GM21576 (cell line): ENCODE data around the gene STRN3.
A peak's percentile ranks its signal among the peaks of the same experiment; 100 is the strongest.
"Not testable (repeated sequence)": the region's sequence is repeated elsewhere in the genome, so short reads cannot be mapped to it uniquely, and the experiment has no call there.

Experiments used
- ATAC-seq: cut with Tn5 transposase; IDR thresholded peaks from one replicate; pipeline ENCODE4 v1.9.1; 2021; ENCODE audit warnings: mild to moderate bottlenecking, moderate library complexity; ENCODE audit not compliant: unreplicated experiment

Gene STRN3

GRCh38 chr14:31036552-31036951 lies 10.4 kb upstream of the STRN3 start:
- ATAC-seq, result no peak

GRCh38 chr14:31030469-31030868 lies 4.3 kb upstream of the STRN3 start:
- ATAC-seq, result no peak

- no peak for ATAC-seq
Measured at GRCh38 chr14:31029016-31029970, 3.1 kb upstream of the STRN3 start.

- ATAC-seq, result no peak
Measured at GRCh38 chr14:31027847-31028246, 1.7 kb upstream of the STRN3 start.

- ATAC-seq, result peak; percentile 91
Measured at GRCh38 chr14:31026450-31027235, 464 bp upstream of the STRN3 start.

GRCh38 chr14:31025367-31026076 lies 657 bp downstream of the STRN3 start, which contains the start of gene AP4S1:
Gene AP4S1, plus strand, starts transcription at chr14:31025649. Its CDS starts 40,548 bp downstream, at chr14:31066197.
- ATAC-seq, result peak; percentile 15

- ATAC-seq, result no peak
Measured at GRCh38 chr14:31024577-31025366, 1.4 kb downstream of the STRN3 start.

- no peak for ATAC-seq
Measured at GRCh38 chr14:31024010-31024480, 2.1 kb downstream of the STRN3 start.

- ATAC-seq, result no peak
Measured at GRCh38 chr14:31022386-31022785, 3.8 kb downstream of the STRN3 start.

GRCh38 chr14:31021576-31021949 lies 4.6 kb downstream of the STRN3 start:
- no peak for ATAC-seq

GRCh38 chr14:31020834-31021575 lies 5.2 kb downstream of the STRN3 start:
- ATAC-seq, result no peak

GRCh38 chr14:31018057-31018645 lies 8.0 kb downstream of the STRN3 start:
- no peak for ATAC-seq

- no peak for ATAC-seq
Measured at GRCh38 chr14:31013841-31014240, 12.3 kb downstream of the STRN3 start.

GRCh38 chr14:31010935-31011334 lies 15.2 kb downstream of the STRN3 start:
- ATAC-seq, result no peak

- ATAC-seq, result no peak
Measured at GRCh38 chr14:31009836-31010574, 16.2 kb downstream of the STRN3 start.

- ATAC-seq, result no peak
Measured at GRCh38 chr14:31006703-31007102, 19.5 kb downstream of the STRN3 start.

- not testable (repeated sequence) for ATAC-seq
Measured at GRCh38 chr14:31004007-31004406, 22.2 kb downstream of the STRN3 start.

GRCh38 chr14:31003284-31003683 lies 22.9 kb downstream of the STRN3 start:
- ATAC-seq, result no peak

GRCh38 chr14:31001339-31001658 lies 24.9 kb downstream of the STRN3 start:
- no peak for ATAC-seq
